Liver (tissue), 9 donors: ENCODE results near the gene GOLT1B. TPM values are rescaled to one million over a fixed set of nuclear protein-coding genes. Genes with fewer than 3 reads are reported as not detected.

Experiments used
- DNase-seq: peaks from one replicate; pipeline ENCODE4 v3.0.0-alpha.2; 2017; ENCODE audit warnings: low spot score
- H3K27ac ChIP-seq, 2 donors: one replicate each; pipeline ENCODE4 v1.7.0; 2013; ENCODE audit warnings: inconsistent platforms in 2 of 2, low read length in 2 of 2, control low read depth in 1 of 2, low read depth in 1 of 2, mild to moderate bottlenecking in 1 of 2
- H3K27me3 ChIP-seq, 4 donors: one replicate each; pipeline versions ENCODE4 v1.6.1 to v1.7.0; 2013; ENCODE audit warnings: low read length in 3 of 4, inconsistent platforms in 1 of 4, mild to moderate bottlenecking in 1 of 4, moderate library complexity in 1 of 4; ENCODE audit not compliant: control insufficient read depth in 4 of 4, insufficient read depth in 4 of 4
- H3K36me3 ChIP-seq, 4 donors: one replicate each; pipeline versions ENCODE4 v1.6.1 to v1.7.0; 2013; ENCODE audit warnings: low read length in 3 of 4, mild to moderate bottlenecking in 3 of 4, low read depth in 1 of 4, moderate library complexity in 1 of 4; ENCODE audit not compliant: control insufficient read depth in 4 of 4, insufficient read depth in 3 of 4
- H3K4me1 ChIP-seq, 4 donors: one replicate each; pipeline versions ENCODE4 v1.6.1 to v1.7.0; 2013; ENCODE audit warnings: low read length in 3 of 4, mild to moderate bottlenecking in 3 of 4, moderate library complexity in 1 of 4; ENCODE audit not compliant: control insufficient read depth in 4 of 4, insufficient read depth in 4 of 4
- H3K4me3 ChIP-seq, 3 donors: one replicate each; pipeline versions ENCODE4 v1.6.1 to v1.7.0; 2013; ENCODE audit warnings: low read length in 3 of 3, control low read depth in 1 of 3, low read depth in 1 of 3, mild to moderate bottlenecking in 1 of 3
- H3K9ac ChIP-seq, 2 donors: one replicate each; pipeline ENCODE4 v1.7.0; 2013; ENCODE audit warnings: low read length in 2 of 2, mild to moderate bottlenecking in 2 of 2, moderate library complexity in 2 of 2, control low read depth in 1 of 2, low read depth in 1 of 2
- H3K9me3 ChIP-seq, 4 donors: one replicate each; pipeline versions ENCODE4 v1.6.1 to v1.7.0; 2013; ENCODE audit warnings: low read length in 3 of 4; ENCODE audit not compliant: control insufficient read depth in 4 of 4
- EGR1 ChIP-seq, 2 donors: IDR thresholded peaks; 2 replicates each; pipeline ENCODE4 v1.6.1; 2016 to 2018; ENCODE audit warnings: antibody characterized with exemption in 2 of 2, low read depth in 2 of 2
- FOXA1 ChIP-seq: IDR thresholded peaks from 2 replicates; pipeline ENCODE4 v1.6.1; 2016; ENCODE audit warnings: antibody characterized with exemption
- FOXA2 ChIP-seq: IDR thresholded peaks from 2 replicates; pipeline ENCODE4 v1.6.1; 2016; ENCODE audit warnings: antibody characterized with exemption
- GABPA ChIP-seq, 2 donors: IDR thresholded peaks in 1 of 2; conservative IDR thresholded peaks in 1 of 2; 2 replicates each; pipeline ENCODE4 v1.6.1; 2016; ENCODE audit warnings: antibody characterized with exemption in 2 of 2, mild to moderate bottlenecking in 1 of 2, moderate library complexity in 1 of 2
- HNF4A ChIP-seq, 2 donors: conservative IDR thresholded peaks; 2 replicates each; pipeline ENCODE4 v1.6.1; 2016; ENCODE audit warnings: antibody characterized with exemption in 2 of 2, mild to moderate bottlenecking in 2 of 2
- HNF4G ChIP-seq: IDR thresholded peaks from 2 replicates; pipeline ENCODE4 v1.6.1; 2016; ENCODE audit warnings: antibody characterized with exemption
- JUND ChIP-seq, 2 donors: IDR thresholded peaks; 2 replicates each; pipeline ENCODE4 v1.6.1; 2016; ENCODE audit warnings: antibody characterized with exemption in 2 of 2
- MAX ChIP-seq: IDR thresholded peaks from 2 replicates; pipeline ENCODE4 v1.6.1; 2016; ENCODE audit warnings: antibody characterized with exemption
- NR2F2 ChIP-seq: IDR thresholded peaks from 2 replicates; pipeline ENCODE4 v1.6.1; 2016; ENCODE audit warnings: antibody characterized with exemption
- RAD21 ChIP-seq, 2 donors: IDR thresholded peaks; 2 replicates each; pipeline ENCODE4 v1.6.1; 2016; ENCODE audit warnings: antibody characterized with exemption in 2 of 2, mild to moderate bottlenecking in 2 of 2
- SP1 ChIP-seq: IDR thresholded peaks from 2 replicates; pipeline ENCODE4 v1.6.1; 2018; ENCODE audit warnings: antibody characterized with exemption, mild to moderate bottlenecking
- TAF1 ChIP-seq: conservative IDR thresholded peaks from 2 replicates; pipeline ENCODE4 v1.6.1; 2016; ENCODE audit warnings: antibody characterized with exemption, mild to moderate bottlenecking
- YY1 ChIP-seq: IDR thresholded peaks from 2 replicates; pipeline ENCODE4 v1.6.1; 2016; ENCODE audit warnings: antibody characterized with exemption, mild to moderate bottlenecking
- ZBTB33 ChIP-seq: IDR thresholded peaks from 2 replicates; pipeline ENCODE4 v1.6.1; 2016; ENCODE audit warnings: antibody characterized with exemption
- WGBS: extraction: QIAGEN DNeasy Blood & Tissue Kit; methylation state at CpG from one replicate; pipeline ENCODE4 v1.1.7; 2013; 5-methylcytosine and 5-hydroxymethylcytosine counted together
- polyA plus RNA-seq, 2 donors: library from polyadenylated mRNA; stranded (reverse) in 1 of 2; unstranded in 1 of 2; fragments of 200-250 nt in 1 of 2; fragments of >200 nt in 1 of 2; fragmentation: Nextera tagmentation in 1 of 2; extraction: Ambion mirVana in 1 of 2; gene quantifications; one replicate each; pipeline versions ENCODE4 v1.2.1 to v1.2.3, GENCODE V29; 2013 to 2015
- total RNA-seq, 2 donors: library from RNA; depleted of rRNA; stranded (reverse); fragments of >200 nt; gene quantifications; one replicate each; pipeline ENCODE4 v1.2.3, GENCODE V29; 2014
- TF ChIP-seq, protein P1 (sequence below): IDR thresholded peaks from 2 replicates; pipeline ENCODE4 v1.6.1; 2016; ENCODE audit warnings: antibody characterized with exemption
- TF ChIP-seq, protein P2 (sequence below): fragments of 150-350 bp; IDR thresholded peaks from 2 replicates; pipeline ENCODE4 v1.5.1; 2017; ENCODE audit warnings: improper control_type of control experiment, low read depth, low read length; ENCODE audit not compliant: missing input control
- TF ChIP-seq, protein P3 (sequence below): IDR thresholded peaks from 2 replicates; pipeline ENCODE4 v1.6.1; 2016; ENCODE audit warnings: antibody characterized with exemption, mild to moderate bottlenecking
- donor health status: healthy.
- donor health status: healthy.
- donor health status: healthy.
- donor health status: healthy.
- donor health status: healthy.

GOLT1B gene
- total and polyA plus RNA-seq, 4 donors, result 11.0 to 36.9 (median 17.3) TPM

DNA sequence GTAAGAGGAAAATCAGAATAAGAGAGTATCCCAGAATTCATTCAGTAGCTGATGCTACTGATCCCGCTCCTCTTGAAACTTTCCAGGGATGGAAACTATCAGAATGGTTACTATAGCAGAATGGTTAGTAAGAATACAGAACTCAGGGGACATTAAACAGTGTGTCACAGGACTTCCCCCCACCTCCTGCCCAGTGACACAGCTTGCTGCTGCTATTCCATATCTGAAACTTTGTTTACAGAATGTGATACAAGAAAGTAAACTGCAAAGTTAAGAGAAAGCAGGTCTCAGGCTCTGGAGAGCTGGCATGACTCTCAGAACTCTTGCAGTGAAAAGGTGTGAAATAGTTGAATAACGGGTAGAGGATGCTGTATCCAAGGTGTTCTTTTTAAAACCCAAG lies 27.9 kb downstream of the GOLT1B start:
- TF ChIP-seq TAF1 (no peak), RAD21 (IDR thresholded peaks at IDR 0.05) (no peak)
- Histone ChIP-seq H3K4me1 (peaks cover 0 to 22% (median 17%) of the 10 kb centered on the region in 4 donors), H3K27ac (no peak overlapping the region), H3K36me3 (peaks cover 2 to 24% (median 8%) of the 10 kb centered on the region in 4 donors), H3K9me3 (peaks cover 0 to under 1% (median 0%) of the 10 kb centered on the region in 4 donors), H3K4me3 (no peak overlapping the region), H3K9ac (no peak overlapping the region), H3K27me3 (no peaks in the 10 kb centered on the region)
- no peak for DNase-seq
- WGBS, result 87% methylated on average over 2 of the region's 2 CpGs

DNA sequence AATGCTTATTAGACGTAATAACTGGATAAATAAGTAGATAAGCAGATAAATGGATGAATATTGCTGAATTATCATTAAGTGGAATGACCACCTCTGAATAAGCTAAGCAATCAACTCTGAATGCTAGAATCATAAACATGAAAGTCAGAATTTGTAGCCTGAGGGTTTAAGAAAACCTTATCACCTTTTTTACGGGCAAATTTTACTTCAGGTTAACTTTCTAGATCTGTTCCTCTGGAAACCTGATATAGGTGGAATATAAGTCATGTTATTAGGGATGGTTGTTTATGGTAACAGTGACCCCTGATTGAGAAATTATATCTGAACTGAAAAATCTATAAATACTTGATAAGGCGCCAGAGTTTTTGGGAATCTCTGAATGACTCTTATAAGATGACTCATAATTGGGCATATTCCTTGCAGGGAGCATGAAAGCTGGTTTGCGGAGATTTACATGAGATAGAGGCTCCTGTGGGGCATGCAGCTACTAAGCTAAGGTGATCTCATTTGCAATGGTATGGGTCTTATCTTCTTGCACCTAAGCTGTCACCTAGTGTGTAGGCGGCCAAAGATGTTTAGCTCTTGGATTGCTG lies 36.6 kb downstream of the GOLT1B start:
- H3K9ac ChIP-seq, result no peak overlapping the region
- H3K27ac ChIP-seq, result no peak overlapping the region
- no peak for TF ChIP-seq SP1
- TF ChIP-seq RAD21 (IDR thresholded peaks at IDR 0.05), result no peak
- TF ChIP-seq HNF4G, result no peak
- TF ChIP-seq FOXA1, result no peak
- TF ChIP-seq ZBTB33, result no peak
- TF ChIP-seq YY1, result no peak
- TF ChIP-seq NR2F2, result no peak
- TF ChIP-seq, protein P1, sequence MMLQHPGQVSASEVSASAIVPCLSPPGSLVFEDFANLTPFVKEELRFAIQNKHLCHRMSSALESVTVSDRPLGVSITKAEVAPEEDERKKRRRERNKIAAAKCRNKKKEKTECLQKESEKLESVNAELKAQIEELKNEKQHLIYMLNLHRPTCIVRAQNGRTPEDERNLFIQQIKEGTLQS, result no peak
- no peak for TF ChIP-seq HNF4A (conservative IDR thresholded peaks at IDR 0.05)
- no peak for TF ChIP-seq FOXA2
- TF ChIP-seq EGR1 (IDR thresholded peaks at IDR 0.05; ENCODE audit: low read depth in 2 of 2), result no peak
- TF ChIP-seq MAX, result no peak
- TF ChIP-seq JUND (IDR thresholded peaks at IDR 0.05), result no peak
- H3K27me3 ChIP-seq, result no peaks in the 10 kb centered on the region
- H3K4me1 ChIP-seq, result no peaks in the 10 kb centered on the region
- 95% methylated on average over 5 of the region's 5 CpGs for WGBS
- H3K36me3 ChIP-seq, result peaks cover 0 to 46% (median 28%) of the 10 kb centered on the region in 4 donors
- no peak for DNase-seq
- H3K9me3 ChIP-seq, result no peaks in the 10 kb centered on the region
- no peak overlapping the region for H3K4me3 ChIP-seq

GRCh38 chr12:21539797-21540196 lies 38.2 kb downstream of the GOLT1B start:
- Histone ChIP-seq H3K27ac (no peak overlapping the region), H3K4me1 (no peaks in the 10 kb centered on the region), H3K36me3 (peaks cover 0 to 43% (median 29%) of the 10 kb centered on the region in 4 donors), H3K4me3 (no peak overlapping the region), H3K27me3 (no peaks in the 10 kb centered on the region), H3K9me3 (no peaks in the 10 kb centered on the region), H3K9ac (no peak overlapping the region)
- no peak for DNase-seq
- TF ChIP-seq HNF4A (conservative IDR thresholded peaks at IDR 0.05) (no peak), SP1 (no peak), EGR1 (IDR thresholded peaks at IDR 0.05; ENCODE audit: low read depth in 2 of 2) (no peak), ZBTB33 (no peak), GABPA (IDR thresholded peaks at IDR 0.05 in 1 of 2, conservative IDR thresholded peaks at IDR 0.05 in 1 of 2) (no peak), YY1 (no peak), JUND (IDR thresholded peaks at IDR 0.05) (no peak), RAD21 (IDR thresholded peaks at IDR 0.05) (no peak)
- TF ChIP-seq, protein P2, sequence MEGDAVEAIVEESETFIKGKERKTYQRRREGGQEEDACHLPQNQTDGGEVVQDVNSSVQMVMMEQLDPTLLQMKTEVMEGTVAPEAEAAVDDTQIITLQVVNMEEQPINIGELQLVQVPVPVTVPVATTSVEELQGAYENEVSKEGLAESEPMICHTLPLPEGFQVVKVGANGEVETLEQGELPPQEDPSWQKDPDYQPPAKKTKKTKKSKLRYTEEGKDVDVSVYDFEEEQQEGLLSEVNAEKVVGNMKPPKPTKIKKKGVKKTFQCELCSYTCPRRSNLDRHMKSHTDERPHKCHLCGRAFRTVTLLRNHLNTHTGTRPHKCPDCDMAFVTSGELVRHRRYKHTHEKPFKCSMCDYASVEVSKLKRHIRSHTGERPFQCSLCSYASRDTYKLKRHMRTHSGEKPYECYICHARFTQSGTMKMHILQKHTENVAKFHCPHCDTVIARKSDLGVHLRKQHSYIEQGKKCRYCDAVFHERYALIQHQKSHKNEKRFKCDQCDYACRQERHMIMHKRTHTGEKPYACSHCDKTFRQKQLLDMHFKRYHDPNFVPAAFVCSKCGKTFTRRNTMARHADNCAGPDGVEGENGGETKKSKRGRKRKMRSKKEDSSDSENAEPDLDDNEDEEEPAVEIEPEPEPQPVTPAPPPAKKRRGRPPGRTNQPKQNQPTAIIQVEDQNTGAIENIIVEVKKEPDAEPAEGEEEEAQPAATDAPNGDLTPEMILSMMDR, result no peak
- TF ChIP-seq, protein P3, sequence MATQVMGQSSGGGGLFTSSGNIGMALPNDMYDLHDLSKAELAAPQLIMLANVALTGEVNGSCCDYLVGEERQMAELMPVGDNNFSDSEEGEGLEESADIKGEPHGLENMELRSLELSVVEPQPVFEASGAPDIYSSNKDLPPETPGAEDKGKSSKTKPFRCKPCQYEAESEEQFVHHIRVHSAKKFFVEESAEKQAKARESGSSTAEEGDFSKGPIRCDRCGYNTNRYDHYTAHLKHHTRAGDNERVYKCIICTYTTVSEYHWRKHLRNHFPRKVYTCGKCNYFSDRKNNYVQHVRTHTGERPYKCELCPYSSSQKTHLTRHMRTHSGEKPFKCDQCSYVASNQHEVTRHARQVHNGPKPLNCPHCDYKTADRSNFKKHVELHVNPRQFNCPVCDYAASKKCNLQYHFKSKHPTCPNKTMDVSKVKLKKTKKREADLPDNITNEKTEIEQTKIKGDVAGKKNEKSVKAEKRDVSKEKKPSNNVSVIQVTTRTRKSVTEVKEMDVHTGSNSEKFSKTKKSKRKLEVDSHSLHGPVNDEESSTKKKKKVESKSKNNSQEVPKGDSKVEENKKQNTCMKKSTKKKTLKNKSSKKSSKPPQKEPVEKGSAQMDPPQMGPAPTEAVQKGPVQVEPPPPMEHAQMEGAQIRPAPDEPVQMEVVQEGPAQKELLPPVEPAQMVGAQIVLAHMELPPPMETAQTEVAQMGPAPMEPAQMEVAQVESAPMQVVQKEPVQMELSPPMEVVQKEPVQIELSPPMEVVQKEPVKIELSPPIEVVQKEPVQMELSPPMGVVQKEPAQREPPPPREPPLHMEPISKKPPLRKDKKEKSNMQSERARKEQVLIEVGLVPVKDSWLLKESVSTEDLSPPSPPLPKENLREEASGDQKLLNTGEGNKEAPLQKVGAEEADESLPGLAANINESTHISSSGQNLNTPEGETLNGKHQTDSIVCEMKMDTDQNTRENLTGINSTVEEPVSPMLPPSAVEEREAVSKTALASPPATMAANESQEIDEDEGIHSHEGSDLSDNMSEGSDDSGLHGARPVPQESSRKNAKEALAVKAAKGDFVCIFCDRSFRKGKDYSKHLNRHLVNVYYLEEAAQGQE, result no peak
- TF ChIP-seq, protein P1, result no peak
